Astrocyte (in vitro differentiated cells and primary cell): ENCODE results near the gene EPB41.

ENCODE experiments used
- EZH2 ChIP-seq: IDR thresholded peaks from 2 replicates; pipeline ENCODE4 v1.6.1; 2012; ENCODE audit warnings: mild to moderate bottlenecking, low read length, inconsistent platforms; ENCODE audit not compliant: insufficient read depth
- TF ChIP-seq, protein P1 (sequence below): IDR thresholded peaks from 2 replicates; pipeline ENCODE4 v1.5.1; 2011; ENCODE audit warnings: low read depth, mild to moderate bottlenecking, inconsistent platforms, low read length, moderate library complexity; ENCODE audit not compliant: insufficient read depth

DNA sequence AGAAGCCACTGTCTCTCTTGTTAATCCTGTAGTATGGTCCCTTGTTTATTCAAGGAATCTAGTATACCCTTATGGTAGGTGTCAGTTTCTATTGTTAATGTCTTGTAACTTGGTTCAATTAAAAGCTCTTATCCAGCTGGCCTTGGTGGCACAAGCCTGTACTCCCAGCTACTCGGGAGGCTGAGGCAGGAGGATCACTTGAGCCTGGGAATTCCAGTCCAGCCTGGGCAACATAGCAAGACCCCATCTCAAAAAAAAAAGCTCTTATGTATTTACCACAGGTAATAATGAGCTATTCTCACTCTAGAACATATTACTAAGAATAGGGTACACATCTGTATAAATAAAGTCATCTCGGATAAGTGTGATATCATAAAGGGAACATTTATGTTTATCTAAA is 162.8 kb downstream of the EPB41 start:
- TF ChIP-seq, protein P1, sequence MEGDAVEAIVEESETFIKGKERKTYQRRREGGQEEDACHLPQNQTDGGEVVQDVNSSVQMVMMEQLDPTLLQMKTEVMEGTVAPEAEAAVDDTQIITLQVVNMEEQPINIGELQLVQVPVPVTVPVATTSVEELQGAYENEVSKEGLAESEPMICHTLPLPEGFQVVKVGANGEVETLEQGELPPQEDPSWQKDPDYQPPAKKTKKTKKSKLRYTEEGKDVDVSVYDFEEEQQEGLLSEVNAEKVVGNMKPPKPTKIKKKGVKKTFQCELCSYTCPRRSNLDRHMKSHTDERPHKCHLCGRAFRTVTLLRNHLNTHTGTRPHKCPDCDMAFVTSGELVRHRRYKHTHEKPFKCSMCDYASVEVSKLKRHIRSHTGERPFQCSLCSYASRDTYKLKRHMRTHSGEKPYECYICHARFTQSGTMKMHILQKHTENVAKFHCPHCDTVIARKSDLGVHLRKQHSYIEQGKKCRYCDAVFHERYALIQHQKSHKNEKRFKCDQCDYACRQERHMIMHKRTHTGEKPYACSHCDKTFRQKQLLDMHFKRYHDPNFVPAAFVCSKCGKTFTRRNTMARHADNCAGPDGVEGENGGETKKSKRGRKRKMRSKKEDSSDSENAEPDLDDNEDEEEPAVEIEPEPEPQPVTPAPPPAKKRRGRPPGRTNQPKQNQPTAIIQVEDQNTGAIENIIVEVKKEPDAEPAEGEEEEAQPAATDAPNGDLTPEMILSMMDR = no peak
- no peak for TF ChIP-seq EZH2
